Left renal cortex interstitium (tissue), 4 donors: ENCODE measurements around the gene EIF2S3B. TPM values are rescaled to one million over a fixed set of nuclear protein-coding genes. Genes with fewer than 3 reads are reported as not detected.

Experiments used
- DNase-seq, 4 donors: peaks; one replicate each; pipeline ENCODE4 v3.0.0-alpha.2; 2013; ENCODE audit warnings: low read depth in 4 of 4, low spot score in 2 of 4, missing footprints in 1 of 4
- polyA plus RNA-seq, 4 donors: library from polyadenylated mRNA; unstranded; fragments of 120-200 nt; gene quantifications; one replicate each; pipeline ENCODE4 v1.2.1, GENCODE V29; 2013; ENCODE audit not compliant: insufficient read length in 4 of 4

Gene EIF2S3B
- polyA plus RNA-seq, 4 donors, result 0.73 to 11.1 (median 6.2) TPM

GRCh38 chr12:10553148-10553547 is 47.5 kb downstream of the EIF2S3B start:
- no peak for DNase-seq

- no peak for DNase-seq
Measured at GRCh38 chr12:10554228-10554755, 48.6 kb downstream of the EIF2S3B start.

- no peak for DNase-seq
Measured at GRCh38 chr12:10554756-10555481, 49.2 kb downstream of the EIF2S3B start.

GRCh38 chr12:10557329-10557728 is 51.6 kb downstream of the EIF2S3B start:
- no peak for DNase-seq

GRCh38 chr12:10557766-10558165 is 52.1 kb downstream of the EIF2S3B start:
- DNase-seq, result no peak

Other genes with a start within 250 kb of the EIF2S3B start
- under 1 TPM; 0.21 to 0.55 (median 0.50) TPM for gene KLRD1, start 198.0 kb upstream of the EIF2S3B start, polyA plus RNA-seq
- 1 to 10 TPM in 2 of 4 donors, under 1 TPM in 2; 0.24 to 1.1 (median 0.69) TPM for gene KLRK1, start 115.8 kb upstream of the EIF2S3B start, polyA plus RNA-seq
- under 1 TPM in 2 of 4 donors, not detected in 2; 0.16 to 0.30 TPM for gene KLRC4, start 96.1 kb upstream of the EIF2S3B start, polyA plus RNA-seq
- gene KLRC3, start 85.3 kb upstream of the EIF2S3B start, polyA plus RNA-seq, result not detected
- gene KLRC2, start 69.9 kb upstream of the EIF2S3B start, polyA plus RNA-seq, result under 1 TPM in 3 of 4 donors, not detected in 1; 0.17 to 0.35 (median 0.22) TPM
- gene KLRC1, start 52.5 kb upstream of the EIF2S3B start, polyA plus RNA-seq, result under 1 TPM; 0.35 to 0.67 (median 0.59) TPM
- gene MAGOHB, start 107.7 kb downstream of the EIF2S3B start, polyA plus RNA-seq, result 10 to 100 TPM; 36.2 to 49.5 (median 40.2) TPM
- 1 to 10 TPM in 2 of 4 donors, under 1 TPM in 2; 0.67 to 1.2 (median 0.86) TPM for gene STYK1, start 168.2 kb downstream of the EIF2S3B start, polyA plus RNA-seq
- 100 to 1,000 TPM; 215 to 278 (median 231) TPM for gene YBX3, start 217.4 kb downstream of the EIF2S3B start, polyA plus RNA-seq